ENCODE data around the gene ALDH6A1. TPM values are rescaled to one million over a fixed set of nuclear protein-coding genes. Genes with fewer than 3 reads are reported as not detected.

ALDH6A1 gene
- total RNA-seq, 1 donor from 2014 or later: 24.0 TPM

- Histone ChIP-seq H3K9me3 (ENCODE audit: control insufficient read depth in 3 of 3, low read length in 3 of 3) (no peaks in the 10 kb centered on the region), H3K27ac (ENCODE audit: low read depth, low read length) (no peak overlapping the region), H3K9ac (ENCODE audit: low read depth in 1 of 3, low read length in 3 of 3) (no peak overlapping the region), H3K27me3 (ENCODE audit: control insufficient read depth in 3 of 3, insufficient read depth in 3 of 3, low read length in 3 of 3) (no peaks in the 10 kb centered on the region), H3K4me3 (ENCODE audit: low read length in 3 of 3) (no peak overlapping the region), H3K4me1 (ENCODE audit: control insufficient read depth in 3 of 3, insufficient read depth in 3 of 3, low read length in 3 of 3) (no peaks in the 10 kb centered on the region), H3K36me3 (ENCODE audit: control insufficient read depth in 3 of 3, insufficient read depth in 3 of 3, low read length in 3 of 3) (peaks cover 24 to 47% (median 45%) of the 10 kb centered on the region in 3 donors)
Observed at GRCh38 chr14:74062809-74063150, 21.5 kb downstream of the ALDH6A1 start.

GRCh38 chr14:74049876-74050495 lies 34.3 kb downstream of the ALDH6A1 start:
- no peaks in the 10 kb centered on the region for H3K9me3 ChIP-seq (ENCODE audit: control insufficient read depth in 3 of 3, low read length in 3 of 3)
- no peak overlapping the region for H3K27ac ChIP-seq (ENCODE audit: low read depth, low read length)

GRCh38 chr14:74048281-74048680 lies 36.0 kb downstream of the ALDH6A1 start:
- peaks cover 0 to 3% (median 0%) of the 10 kb centered on the region in 3 donors for H3K36me3 ChIP-seq (ENCODE audit: control insufficient read depth in 3 of 3, insufficient read depth in 3 of 3, low read length in 3 of 3)
- H3K4me3 ChIP-seq (ENCODE audit: low read length in 3 of 3): no peak overlapping the region
- no peak overlapping the region for H3K9ac ChIP-seq (ENCODE audit: low read depth in 1 of 3, low read length in 3 of 3)
- H3K27me3 ChIP-seq (ENCODE audit: control insufficient read depth in 3 of 3, insufficient read depth in 3 of 3, low read length in 3 of 3): no peaks in the 10 kb centered on the region
- H3K9me3 ChIP-seq (ENCODE audit: control insufficient read depth in 3 of 3, low read length in 3 of 3): no peaks in the 10 kb centered on the region
- no peaks in the 10 kb centered on the region for H3K4me1 ChIP-seq (ENCODE audit: control insufficient read depth in 3 of 3, insufficient read depth in 3 of 3, low read length in 3 of 3)
- H3K27ac ChIP-seq (ENCODE audit: low read depth, low read length): no peak overlapping the region

More at GRCh38 chr14:74049876-74050495, 34.3 kb downstream of the ALDH6A1 start:
- Histone ChIP-seq H3K27me3 (ENCODE audit: control insufficient read depth in 3 of 3, insufficient read depth in 3 of 3, low read length in 3 of 3) (no peaks in the 10 kb centered on the region), H3K9ac (ENCODE audit: low read depth in 1 of 3, low read length in 3 of 3) (no peak overlapping the region), H3K4me1 (ENCODE audit: control insufficient read depth in 3 of 3, insufficient read depth in 3 of 3, low read length in 3 of 3) (no peaks in the 10 kb centered on the region), H3K4me3 (ENCODE audit: low read length in 3 of 3) (no peak overlapping the region), H3K36me3 (ENCODE audit: control insufficient read depth in 3 of 3, insufficient read depth in 3 of 3, low read length in 3 of 3) (peaks cover 0 to 3% (median 0%) of the 10 kb centered on the region in 3 donors)

GRCh38 chr14:74045522-74045921 lies 38.7 kb downstream of the ALDH6A1 start:
- no peaks in the 10 kb centered on the region for H3K9me3 ChIP-seq (ENCODE audit: control insufficient read depth in 3 of 3, low read length in 3 of 3)
- no peaks in the 10 kb centered on the region for H3K4me1 ChIP-seq (ENCODE audit: control insufficient read depth in 3 of 3, insufficient read depth in 3 of 3, low read length in 3 of 3)
- H3K4me3 ChIP-seq (ENCODE audit: low read length in 3 of 3): no peak overlapping the region
- H3K27ac ChIP-seq (ENCODE audit: low read depth, low read length): no peak overlapping the region
- H3K9ac ChIP-seq (ENCODE audit: low read depth in 1 of 3, low read length in 3 of 3): no peak overlapping the region
- no peaks in the 10 kb centered on the region for H3K27me3 ChIP-seq (ENCODE audit: control insufficient read depth in 3 of 3, insufficient read depth in 3 of 3, low read length in 3 of 3)
- peaks cover 0 to 3% (median 0%) of the 10 kb centered on the region in 3 donors for H3K36me3 ChIP-seq (ENCODE audit: control insufficient read depth in 3 of 3, insufficient read depth in 3 of 3, low read length in 3 of 3)

GRCh38 chr14:74042296-74042695 lies 42.0 kb downstream of the ALDH6A1 start:
- Histone ChIP-seq H3K27me3 (ENCODE audit: control insufficient read depth in 3 of 3, insufficient read depth in 3 of 3, low read length in 3 of 3) (no peaks in the 10 kb centered on the region), H3K4me1 (ENCODE audit: control insufficient read depth in 3 of 3, insufficient read depth in 3 of 3, low read length in 3 of 3) (no peaks in the 10 kb centered on the region), H3K9ac (ENCODE audit: low read depth in 1 of 3, low read length in 3 of 3) (no peak overlapping the region), H3K4me3 (ENCODE audit: low read length in 3 of 3) (no peak overlapping the region), H3K27ac (ENCODE audit: low read depth, low read length) (no peak overlapping the region), H3K36me3 (ENCODE audit: control insufficient read depth in 3 of 3, insufficient read depth in 3 of 3, low read length in 3 of 3) (peaks cover 0 to 3% (median 0%) of the 10 kb centered on the region in 3 donors), H3K9me3 (ENCODE audit: control insufficient read depth in 3 of 3, low read length in 3 of 3) (no peaks in the 10 kb centered on the region)

- Histone ChIP-seq H3K9ac (ENCODE audit: low read depth in 1 of 3, low read length in 3 of 3) (no peak overlapping the region), H3K27ac (ENCODE audit: low read depth, low read length) (no peak overlapping the region), H3K9me3 (ENCODE audit: control insufficient read depth in 3 of 3, low read length in 3 of 3) (no peaks in the 10 kb centered on the region), H3K27me3 (ENCODE audit: control insufficient read depth in 3 of 3, insufficient read depth in 3 of 3, low read length in 3 of 3) (no peaks in the 10 kb centered on the region), H3K36me3 (ENCODE audit: control insufficient read depth in 3 of 3, insufficient read depth in 3 of 3, low read length in 3 of 3) (no peaks in the 10 kb centered on the region), H3K4me1 (ENCODE audit: control insufficient read depth in 3 of 3, insufficient read depth in 3 of 3, low read length in 3 of 3) (no peaks in the 10 kb centered on the region), H3K4me3 (ENCODE audit: low read length in 3 of 3) (no peak overlapping the region)
Observed at GRCh38 chr14:74038020-74038859, 46.0 kb downstream of the ALDH6A1 start.

- Histone ChIP-seq H3K27ac (ENCODE audit: low read depth, low read length) (no peak overlapping the region), H3K36me3 (ENCODE audit: control insufficient read depth in 3 of 3, insufficient read depth in 3 of 3, low read length in 3 of 3) (no peaks in the 10 kb centered on the region), H3K4me1 (ENCODE audit: control insufficient read depth in 3 of 3, insufficient read depth in 3 of 3, low read length in 3 of 3) (no peaks in the 10 kb centered on the region), H3K4me3 (ENCODE audit: low read length in 3 of 3) (no peak overlapping the region), H3K9me3 (ENCODE audit: control insufficient read depth in 3 of 3, low read length in 3 of 3) (no peaks in the 10 kb centered on the region), H3K9ac (ENCODE audit: low read depth in 1 of 3, low read length in 3 of 3) (no peak overlapping the region), H3K27me3 (ENCODE audit: control insufficient read depth in 3 of 3, insufficient read depth in 3 of 3, low read length in 3 of 3) (no peaks in the 10 kb centered on the region)
Observed at GRCh38 chr14:74035556-74035955, 48.7 kb downstream of the ALDH6A1 start.

GRCh38 chr14:74034572-74034971 lies 49.7 kb downstream of the ALDH6A1 start:
- Histone ChIP-seq H3K27ac (ENCODE audit: low read depth, low read length) (no peak overlapping the region), H3K27me3 (ENCODE audit: control insufficient read depth in 3 of 3, insufficient read depth in 3 of 3, low read length in 3 of 3) (no peaks in the 10 kb centered on the region), H3K9me3 (ENCODE audit: control insufficient read depth in 3 of 3, low read length in 3 of 3) (no peaks in the 10 kb centered on the region), H3K4me3 (ENCODE audit: low read length in 3 of 3) (no peak overlapping the region), H3K36me3 (ENCODE audit: control insufficient read depth in 3 of 3, insufficient read depth in 3 of 3, low read length in 3 of 3) (no peaks in the 10 kb centered on the region), H3K4me1 (ENCODE audit: control insufficient read depth in 3 of 3, insufficient read depth in 3 of 3, low read length in 3 of 3) (no peaks in the 10 kb centered on the region), H3K9ac (ENCODE audit: low read depth in 1 of 3, low read length in 3 of 3) (no peak overlapping the region)

- no peaks in the 10 kb centered on the region for H3K27me3 ChIP-seq (ENCODE audit: control insufficient read depth in 3 of 3, insufficient read depth in 3 of 3, low read length in 3 of 3)
- no peaks in the 10 kb centered on the region for H3K9me3 ChIP-seq (ENCODE audit: control insufficient read depth in 3 of 3, low read length in 3 of 3)
- H3K36me3 ChIP-seq (ENCODE audit: control insufficient read depth in 3 of 3, insufficient read depth in 3 of 3, low read length in 3 of 3): no peaks in the 10 kb centered on the region
- H3K27ac ChIP-seq (ENCODE audit: low read depth, low read length): no peak overlapping the region
- H3K9ac ChIP-seq (ENCODE audit: low read depth in 1 of 3, low read length in 3 of 3): no peak overlapping the region
- H3K4me1 ChIP-seq (ENCODE audit: control insufficient read depth in 3 of 3, insufficient read depth in 3 of 3, low read length in 3 of 3): no peaks in the 10 kb centered on the region
- H3K4me3 ChIP-seq (ENCODE audit: low read length in 3 of 3): no peak overlapping the region
Observed at GRCh38 chr14:74029136-74029535, 55.1 kb downstream of the ALDH6A1 start.

GRCh38 chr14:74022346-74022745 lies 61.9 kb downstream of the ALDH6A1 start:
- Histone ChIP-seq H3K9me3 (ENCODE audit: control insufficient read depth in 3 of 3, low read length in 3 of 3) (no peaks in the 10 kb centered on the region), H3K27me3 (ENCODE audit: control insufficient read depth in 3 of 3, insufficient read depth in 3 of 3, low read length in 3 of 3) (no peaks in the 10 kb centered on the region), H3K4me1 (ENCODE audit: control insufficient read depth in 3 of 3, insufficient read depth in 3 of 3, low read length in 3 of 3) (peaks cover 11 to 15% (median 11%) of the 10 kb centered on the region in 3 donors), H3K9ac (ENCODE audit: low read depth in 1 of 3, low read length in 3 of 3) (no peak overlapping the region), H3K4me3 (ENCODE audit: low read length in 3 of 3) (no peak overlapping the region), H3K27ac (ENCODE audit: low read depth, low read length) (no peak overlapping the region), H3K36me3 (ENCODE audit: control insufficient read depth in 3 of 3, insufficient read depth in 3 of 3, low read length in 3 of 3) (no peaks in the 10 kb centered on the region)

Data from skeletal muscle tissue (tissue), 4 donors.